Measurements from ENCODE around the gene ITPR2. TPM values are rescaled to one million over a fixed set of nuclear protein-coding genes. Genes with fewer than 3 reads are reported as not detected.

Gene ITPR2
- total RNA-seq, 2 experiments from 2014 or later: 28.8 to 29.9 TPM

DNA sequence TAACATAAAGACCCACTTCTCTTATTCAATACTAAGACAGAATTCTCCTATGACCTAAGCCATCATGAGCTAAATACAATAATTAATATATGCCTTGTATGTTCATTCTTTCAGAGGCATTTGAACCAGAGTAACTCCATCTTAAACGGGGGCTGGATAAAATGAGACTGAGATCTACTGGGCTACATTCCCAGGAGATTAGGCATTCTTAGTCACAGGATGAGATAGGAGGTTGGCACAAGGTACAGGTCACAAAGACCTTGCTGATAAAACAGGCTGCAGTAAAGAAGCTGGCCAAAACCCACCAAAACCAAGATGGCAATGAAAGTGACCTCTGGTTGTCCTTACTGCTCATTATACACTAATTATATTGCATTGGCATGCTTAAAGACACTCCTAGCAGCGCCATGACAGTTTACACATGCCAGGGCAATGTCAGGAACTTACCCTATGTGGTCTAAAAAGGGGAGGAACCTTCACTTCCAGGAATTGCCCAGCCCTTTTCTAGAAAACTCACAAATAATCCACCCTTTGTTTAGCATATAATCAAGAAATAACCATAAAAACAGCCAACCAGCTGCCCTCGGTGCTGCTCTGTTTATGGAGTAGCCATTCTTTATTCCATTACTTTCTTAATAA, 376.9 kb downstream of the ITPR2 start:
- Mint-ChIP-seq H3K4me1 (ENCODE audit: low read depth) (no peaks in the 10 kb centered on the region), H3K27me3 (no peaks in the 10 kb centered on the region), H3K4me3 (no peak overlapping the region), H3K27ac (no peak overlapping the region), H3K36me3 (ENCODE audit: low read depth) (peaks cover 53% of the 10 kb centered on the region), H3K9me3 (no peaks in the 10 kb centered on the region)
- intact Hi-C loops (cut with DNase I, micrococcal nuclease): no loop called here
- H3K4me1 ChIP-seq (ENCODE audit: insufficient read depth, low read length): no peaks in the 10 kb centered on the region
- H3K9me3 ChIP-seq (ENCODE audit: control insufficient read depth in 1 of 2, insufficient read depth in 1 of 2, low read length in 2 of 2): no peaks in the 10 kb centered on the region
- no peak overlapping the region for H3K4me3 ChIP-seq (ENCODE audit: low read length)
- no peak for ATAC-seq (ENCODE audit: poor library complexity)
- H3K27me3 ChIP-seq (ENCODE audit: control insufficient read depth in 1 of 2, insufficient read depth in 2 of 2, low read length in 2 of 2): no peaks in the 10 kb centered on the region
- H3K27ac ChIP-seq (ENCODE audit: low read depth in 1 of 2, low read length in 2 of 2): no peak overlapping the region
- TF ChIP-seq, protein P1, sequence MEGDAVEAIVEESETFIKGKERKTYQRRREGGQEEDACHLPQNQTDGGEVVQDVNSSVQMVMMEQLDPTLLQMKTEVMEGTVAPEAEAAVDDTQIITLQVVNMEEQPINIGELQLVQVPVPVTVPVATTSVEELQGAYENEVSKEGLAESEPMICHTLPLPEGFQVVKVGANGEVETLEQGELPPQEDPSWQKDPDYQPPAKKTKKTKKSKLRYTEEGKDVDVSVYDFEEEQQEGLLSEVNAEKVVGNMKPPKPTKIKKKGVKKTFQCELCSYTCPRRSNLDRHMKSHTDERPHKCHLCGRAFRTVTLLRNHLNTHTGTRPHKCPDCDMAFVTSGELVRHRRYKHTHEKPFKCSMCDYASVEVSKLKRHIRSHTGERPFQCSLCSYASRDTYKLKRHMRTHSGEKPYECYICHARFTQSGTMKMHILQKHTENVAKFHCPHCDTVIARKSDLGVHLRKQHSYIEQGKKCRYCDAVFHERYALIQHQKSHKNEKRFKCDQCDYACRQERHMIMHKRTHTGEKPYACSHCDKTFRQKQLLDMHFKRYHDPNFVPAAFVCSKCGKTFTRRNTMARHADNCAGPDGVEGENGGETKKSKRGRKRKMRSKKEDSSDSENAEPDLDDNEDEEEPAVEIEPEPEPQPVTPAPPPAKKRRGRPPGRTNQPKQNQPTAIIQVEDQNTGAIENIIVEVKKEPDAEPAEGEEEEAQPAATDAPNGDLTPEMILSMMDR (IDR thresholded peaks at IDR 0.05): no peak
- no peak for DNase-seq
- CTCF ChIA-PET: interaction anchor here (0.5 kb wide), 1 partner anchor 1299 kb away, joined by 4 read pairs; no protein-coding TSS in a partner anchor
- POLR2A ChIA-PET: no interaction called here
- peaks cover 8% of the 10 kb centered on the region for H3K36me3 ChIP-seq (ENCODE audit: insufficient read depth, low read length)

- CTCF ChIA-PET: no interaction called here
- POLR2A ChIA-PET: no interaction called here
These were observed 379.7 kb downstream of the ITPR2 start for GRCh38 chr12:26453246-26453645.

DNA sequence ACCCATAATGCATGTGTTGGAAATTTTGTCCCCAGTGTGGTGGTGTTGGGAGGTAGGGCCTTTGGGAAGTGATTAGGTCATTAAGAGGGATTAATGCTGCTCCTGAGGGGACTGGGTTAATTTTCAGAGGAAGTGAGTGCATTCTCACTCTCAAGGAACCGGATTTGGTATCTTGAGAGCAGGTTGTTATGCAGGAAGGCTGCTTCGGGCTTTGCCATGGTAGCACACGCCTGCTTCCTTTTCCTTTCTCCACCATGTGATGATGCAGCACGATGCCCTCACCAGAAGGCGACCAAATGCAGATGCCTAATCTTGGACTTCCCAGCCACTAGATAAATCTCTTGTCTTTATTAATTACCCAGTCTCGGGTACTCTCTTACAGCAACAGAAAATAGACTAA, 380.5 kb downstream of the ITPR2 start:
- ChIA-PET CTCF (no interaction called here), POLR2A (no interaction called here)

More at GRCh38 chr12:26453246-26453645, 379.7 kb downstream of the ITPR2 start:
- no peak for ATAC-seq (ENCODE audit: poor library complexity)
- TF ChIP-seq, protein P1 (IDR thresholded peaks at IDR 0.05): no peak
- Histone ChIP-seq H3K4me3 (ENCODE audit: low read length) (no peak overlapping the region), H3K27me3 (ENCODE audit: control insufficient read depth in 1 of 2, insufficient read depth in 2 of 2, low read length in 2 of 2) (no peaks in the 10 kb centered on the region), H3K9me3 (ENCODE audit: control insufficient read depth in 1 of 2, insufficient read depth in 1 of 2, low read length in 2 of 2) (no peaks in the 10 kb centered on the region), H3K36me3 (ENCODE audit: insufficient read depth, low read length) (peaks cover 2% of the 10 kb centered on the region), H3K27ac (ENCODE audit: low read depth in 1 of 2, low read length in 2 of 2) (no peak overlapping the region), H3K4me1 (ENCODE audit: insufficient read depth, low read length) (no peaks in the 10 kb centered on the region)
- H3K27ac Mint-ChIP-seq: no peak overlapping the region
- peaks cover 42% of the 10 kb centered on the region for H3K36me3 Mint-ChIP-seq (ENCODE audit: low read depth)
- no peaks in the 10 kb centered on the region for H3K27me3 Mint-ChIP-seq
- intact Hi-C loops (cut with DNase I, micrococcal nuclease): no loop called here
- no peak for DNase-seq
- H3K4me3 Mint-ChIP-seq: no peak overlapping the region
- H3K4me1 Mint-ChIP-seq (ENCODE audit: low read depth): no peaks in the 10 kb centered on the region
- H3K9me3 Mint-ChIP-seq: no peaks in the 10 kb centered on the region

More for the DNA sequence above, 380.5 kb downstream of the ITPR2 start:
- ATAC-seq (ENCODE audit: poor library complexity) (no peak), DNase-seq (no peak)
- Histone ChIP-seq H3K27me3 (ENCODE audit: control insufficient read depth in 1 of 2, insufficient read depth in 2 of 2, low read length in 2 of 2) (no peaks in the 10 kb centered on the region), H3K27ac (ENCODE audit: low read depth in 1 of 2, low read length in 2 of 2) (no peak overlapping the region), H3K36me3 (ENCODE audit: insufficient read depth, low read length) (no peaks in the 10 kb centered on the region), H3K9me3 (ENCODE audit: control insufficient read depth in 1 of 2, insufficient read depth in 1 of 2, low read length in 2 of 2) (no peaks in the 10 kb centered on the region), H3K4me3 (ENCODE audit: low read length) (no peak overlapping the region), H3K4me1 (ENCODE audit: insufficient read depth, low read length) (no peaks in the 10 kb centered on the region)
- H3K4me1 Mint-ChIP-seq (ENCODE audit: low read depth): no peaks in the 10 kb centered on the region
- no peaks in the 10 kb centered on the region for H3K9me3 Mint-ChIP-seq
- peaks cover 38% of the 10 kb centered on the region for H3K36me3 Mint-ChIP-seq (ENCODE audit: low read depth)
- TF ChIP-seq, protein P1 (IDR thresholded peaks at IDR 0.05): no peak
- H3K4me3 Mint-ChIP-seq: no peak overlapping the region
- H3K27me3 Mint-ChIP-seq: no peaks in the 10 kb centered on the region
- no peak overlapping the region for H3K27ac Mint-ChIP-seq
- intact Hi-C loops (cut with DNase I, micrococcal nuclease): no loop called here
